PFSK-1 (cell line): ENCODE data around the gene KLHDC7A.

ENCODE experiments used
- FOXP2 ChIP-seq: optimal IDR thresholded peaks from 2 replicates; pipeline ENCODE3; 2011; ENCODE audit warnings: borderline replicate concordance, control low read depth, inconsistent platforms; ENCODE audit not compliant: insufficient read depth; ENCODE audit errors: extremely low read length, extremely low read depth
- POLR2AphosphoS5 ChIP-seq: IDR thresholded peaks from 2 replicates; pipeline ENCODE4 v1.6.1; 2012; ENCODE audit warnings: low read depth, mild to moderate bottlenecking, control low read depth, low read length, moderate library complexity
- REST ChIP-seq, 2 experiments: IDR thresholded peaks; 2 replicates each; pipeline versions ENCODE4 v1.6.1 to v1.8.0; 2011 to 2012; ENCODE audit warnings: low read depth in 2 of 2, low read length in 2 of 2, control low read depth in 1 of 2, inconsistent platforms in 1 of 2, mild to moderate bottlenecking in 1 of 2, moderate library complexity in 1 of 2; ENCODE audit not compliant: insufficient read depth in 1 of 2
- SIN3A ChIP-seq: IDR thresholded peaks from 2 replicates; pipeline ENCODE4 v1.6.1; 2012; ENCODE audit warnings: mild to moderate bottlenecking, low read length, moderate library complexity, borderline replicate concordance; ENCODE audit not compliant: insufficient read depth
- TAF1 ChIP-seq: IDR thresholded peaks from 2 replicates; pipeline ENCODE4 v1.6.1; 2012; ENCODE audit warnings: low read length, control low read depth, borderline replicate concordance; ENCODE audit not compliant: insufficient read depth

KLHDC7A gene

GRCh38 chr1:18534810-18535205 lies 54.1 kb downstream of the KLHDC7A start:
- TF ChIP-seq TAF1 (no peak), POLR2AphosphoS5 (no peak), REST (IDR thresholded peaks at IDR 0.05; ENCODE audit: insufficient read depth in 1 of 2, low read depth in 2 of 2, low read length in 2 of 2) (no peak), FOXP2 (no peak), SIN3A (no peak)
